ENCODE results near the gene EIF2B4. TPM values are rescaled to one million over a fixed set of nuclear protein-coding genes. Genes with fewer than 3 reads are reported as not detected.
"Not testable (repeated sequence)": the region's sequence is repeated elsewhere in the genome, so short reads cannot be mapped to it uniquely, and the experiment has no call there.

EIF2B4 gene
- total and polyA plus RNA-seq, 11 donors = 28.5 to 69.0 (median 38.2) TPM

GRCh38 chr2:27320958-27321543 is 49.1 kb downstream of the EIF2B4 start:
- intact Hi-C loops (cut with DNase I) = loop anchor here in 3 of 10 donors (5.0 kb wide), 2 partner anchors 36 to 51 kb away; partner anchors contain the start of genes GTF3C2 (in 2 of the 3), EIF2B4 (in 1 of the 3) and SNX17 (in 1 of the 3)
- ATAC-seq (peak; percentile 76 to 82 (median 80)), DNase-seq (peak; percentile 68 to 93 (median 78))
- TF ChIP-seq POLR2A (IDR thresholded peaks at IDR 0.05) (peak in 1 of 2 donors; percentile 41), CTCF (IDR thresholded peaks at IDR 0.05) (peak in 11 of 12 donors; percentile 15 to 56 (median 29))
- no peaks in the 10 kb centered on the region for H3K27me3 ChIP-seq
- peak overlapping the region in 11 of 12 donors; percentile 24 to 99 (median 92) for H3K27ac ChIP-seq
- 24 to 67% (median 39%) methylated on average over 3 to 8 of the region's 8 CpGs for WGBS, 4 donors
- peak overlapping the region in 1 of 12 donors; percentile 27 for H3K4me3 ChIP-seq
- no peaks in the 10 kb centered on the region for H3K9me3 ChIP-seq
- peaks cover 0 to 15% (median 6%) of the 10 kb centered on the region in 9 donors for H3K36me3 ChIP-seq
- peaks cover 4 to 46% (median 23%) of the 10 kb centered on the region in 12 donors for H3K4me1 ChIP-seq

GRCh38 chr2:27319839-27320238 is 50.3 kb downstream of the EIF2B4 start:
- not testable (repeated sequence) for ATAC-seq, H3K4me3 ChIP-seq, H3K9me3 ChIP-seq, H3K27me3 ChIP-seq, DNase-seq
- intact Hi-C loops (cut with DNase I) = loop anchor here in 3 of 10 donors (5.0 kb wide), 2 partner anchors 37 to 52 kb away; partner anchors contain the start of genes GTF3C2 (in 2 of the 3), EIF2B4 (in 1 of the 3) and SNX17 (in 1 of the 3)
- H3K27ac ChIP-seq = peak overlapping the region in 1 of 12 donors; percentile 96
- peaks cover 0 to 18% (median 4%) of the 10 kb centered on the region in 9 donors for H3K36me3 ChIP-seq
- H3K4me1 ChIP-seq = peaks cover 4 to 48% (median 23%) of the 10 kb centered on the region in 12 donors
- WGBS, 4 donors = 87 to 95% (median 92%) methylated on average over 15 of the region's 15 CpGs

GRCh38 chr2:27316655-27317412 is 53.3 kb downstream of the EIF2B4 start:
- Histone ChIP-seq H3K4me3 (no peak overlapping the region), H3K27me3 (no peaks in the 10 kb centered on the region), H3K36me3 (peaks cover 0 to 18% (median 4%) of the 10 kb centered on the region in 9 donors), H3K9me3 (no peaks in the 10 kb centered on the region), H3K4me1 (peaks cover 0 to 31% (median 9%) of the 10 kb centered on the region in 12 donors), H3K27ac (peak overlapping the region in 2 of 12 donors; percentile 38 to 42)
- DNase-seq = peak in 3 of 5 donors; percentile 38 to 77 (median 57)
- intact Hi-C loops (cut with DNase I) = no loop called here
- ATAC-seq = peak; percentile 14 to 52 (median 37)
- TF ChIP-seq POLR2A (IDR thresholded peaks at IDR 0.05) = no peak
- TF ChIP-seq CTCF (IDR thresholded peaks at IDR 0.05) = no peak
- 68 to 77% (median 73%) methylated on average over 12 of the region's 12 CpGs for WGBS, 4 donors

GRCh38 chr2:27315122-27315521 is 55.0 kb downstream of the EIF2B4 start:
- Histone ChIP-seq H3K9me3 (no peaks in the 10 kb centered on the region), H3K27ac (no peak overlapping the region), H3K4me3 (no peak overlapping the region), H3K36me3 (peaks cover 0 to 26% (median 9%) of the 10 kb centered on the region in 9 donors), H3K27me3 (no peaks in the 10 kb centered on the region), H3K4me1 (peaks cover 0 to 14% (median 0%) of the 10 kb centered on the region in 12 donors)
- ATAC-seq = no peak
- TF ChIP-seq POLR2A (IDR thresholded peaks at IDR 0.05) (no peak), CTCF (IDR thresholded peaks at IDR 0.05) (no peak)
- DNase-seq = no peak
- WGBS, 4 donors = 73 to 78% (median 74%) methylated on average over 8 of the region's 8 CpGs
- intact Hi-C loops (cut with DNase I) = no loop called here

All from heart left ventricle (tissue), 16 donors.